Fibroblast of pulmonary artery (primary cell): ENCODE data around the gene MARS1.
"Not testable (repeated sequence)": the region's sequence is repeated elsewhere in the genome, so short reads cannot be mapped to it uniquely, and the experiment has no call there.

ENCODE experiments used
- DNase-seq: peaks from one replicate; pipeline ENCODE4 v3.0.0-alpha.2; 2010; ENCODE audit warnings: low read depth
- H3K4me3 ChIP-seq: replicated peaks from 2 replicates; pipeline ENCODE4 v1.5.1; 2011; ENCODE audit warnings: low read depth, mild to moderate bottlenecking, control low read depth, low read length, moderate library complexity
- TF ChIP-seq, protein P1 (sequence below): IDR thresholded peaks from 2 replicates; pipeline ENCODE4 v1.5.1; 2011; ENCODE audit warnings: mild to moderate bottlenecking, control low read depth, low read length, inconsistent platforms; ENCODE audit errors: missing control alignments

Gene MARS1

DNA sequence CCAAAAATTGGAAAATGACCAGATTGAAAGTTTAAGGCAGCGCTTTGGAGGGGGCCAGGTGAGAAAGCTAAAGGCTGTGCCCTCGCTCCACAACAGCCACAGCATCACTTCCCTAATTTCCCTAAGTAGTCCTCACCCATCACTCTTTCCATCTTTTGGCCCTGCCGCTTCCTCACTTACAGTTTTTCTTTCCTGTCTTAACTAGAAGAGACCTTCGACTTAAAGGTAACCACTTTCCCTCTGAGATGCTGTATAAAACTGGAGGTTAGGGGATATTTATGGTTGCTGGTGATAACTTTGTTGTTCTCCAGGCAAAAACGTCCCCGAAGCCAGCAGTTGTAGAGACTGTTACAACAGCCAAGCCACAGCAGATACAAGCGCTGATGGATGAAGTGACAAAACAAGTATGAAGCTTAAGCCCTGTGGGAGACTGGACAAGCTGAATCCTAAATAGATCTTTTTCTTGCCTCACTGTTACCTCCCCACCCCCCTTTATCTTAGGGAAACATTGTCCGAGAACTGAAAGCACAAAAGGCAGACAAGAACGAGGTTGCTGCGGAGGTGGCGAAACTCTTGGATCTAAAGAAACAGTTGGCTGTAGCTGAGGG, 28.2 kb downstream of the MARS1 start:
- H3K4me3 ChIP-seq: no peak overlapping the region
- no peak for DNase-seq
- TF ChIP-seq, protein P1, sequence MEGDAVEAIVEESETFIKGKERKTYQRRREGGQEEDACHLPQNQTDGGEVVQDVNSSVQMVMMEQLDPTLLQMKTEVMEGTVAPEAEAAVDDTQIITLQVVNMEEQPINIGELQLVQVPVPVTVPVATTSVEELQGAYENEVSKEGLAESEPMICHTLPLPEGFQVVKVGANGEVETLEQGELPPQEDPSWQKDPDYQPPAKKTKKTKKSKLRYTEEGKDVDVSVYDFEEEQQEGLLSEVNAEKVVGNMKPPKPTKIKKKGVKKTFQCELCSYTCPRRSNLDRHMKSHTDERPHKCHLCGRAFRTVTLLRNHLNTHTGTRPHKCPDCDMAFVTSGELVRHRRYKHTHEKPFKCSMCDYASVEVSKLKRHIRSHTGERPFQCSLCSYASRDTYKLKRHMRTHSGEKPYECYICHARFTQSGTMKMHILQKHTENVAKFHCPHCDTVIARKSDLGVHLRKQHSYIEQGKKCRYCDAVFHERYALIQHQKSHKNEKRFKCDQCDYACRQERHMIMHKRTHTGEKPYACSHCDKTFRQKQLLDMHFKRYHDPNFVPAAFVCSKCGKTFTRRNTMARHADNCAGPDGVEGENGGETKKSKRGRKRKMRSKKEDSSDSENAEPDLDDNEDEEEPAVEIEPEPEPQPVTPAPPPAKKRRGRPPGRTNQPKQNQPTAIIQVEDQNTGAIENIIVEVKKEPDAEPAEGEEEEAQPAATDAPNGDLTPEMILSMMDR: no peak

DNA sequence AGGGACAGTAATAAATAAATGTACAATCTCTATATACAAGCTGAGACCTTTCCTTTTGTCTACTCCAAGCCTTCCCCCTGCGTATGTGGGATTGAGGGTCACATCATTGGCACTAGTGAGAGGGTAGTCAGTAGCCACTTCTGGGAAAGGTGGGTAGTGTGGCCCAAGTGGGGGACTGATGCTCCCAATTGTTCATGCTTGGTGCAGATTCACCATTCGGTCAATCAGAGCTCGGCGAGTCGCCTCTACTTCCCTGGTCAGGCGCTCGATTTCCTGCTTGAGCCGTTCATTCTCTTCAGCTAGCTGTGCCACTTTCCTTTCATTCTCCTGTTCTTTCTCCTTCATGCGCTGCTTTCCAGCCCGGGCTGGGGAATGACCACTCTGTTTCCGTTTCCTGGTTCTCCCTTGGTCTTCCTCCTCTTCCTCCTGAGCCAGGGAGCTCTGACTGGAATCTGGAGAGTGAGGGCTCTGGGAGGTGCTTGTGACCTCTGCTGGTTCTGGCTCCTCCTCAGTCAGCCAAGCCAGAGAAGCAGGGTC, 28.8 kb downstream of the MARS1 start:
- DNase-seq: no peak
- TF ChIP-seq, protein P1: no peak
- no peak overlapping the region for H3K4me3 ChIP-seq

DNA sequence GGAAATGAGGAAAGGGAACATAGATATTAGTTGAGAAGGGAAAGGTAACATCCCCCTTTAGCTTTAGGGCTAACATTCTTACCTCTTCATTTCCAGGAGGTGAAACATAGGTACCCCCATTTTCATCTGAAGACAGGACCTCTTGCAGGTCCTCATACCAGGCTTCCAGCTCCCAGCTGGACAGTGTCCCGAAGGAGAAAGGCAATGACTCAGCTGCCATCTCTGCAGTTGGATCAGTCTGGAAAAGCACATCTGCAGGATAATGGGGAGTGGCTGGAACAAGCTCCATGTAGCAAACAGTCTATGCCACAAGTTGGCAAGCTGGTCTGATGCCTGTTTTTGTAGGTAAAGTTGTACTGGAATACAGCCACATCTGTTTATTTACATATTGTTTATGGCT, 29.3 kb downstream of the MARS1 start:
- peak overlapping the region; percentile 87 for H3K4me3 ChIP-seq
- TF ChIP-seq, protein P1: no peak
- DNase-seq: peak; percentile 53

DNA sequence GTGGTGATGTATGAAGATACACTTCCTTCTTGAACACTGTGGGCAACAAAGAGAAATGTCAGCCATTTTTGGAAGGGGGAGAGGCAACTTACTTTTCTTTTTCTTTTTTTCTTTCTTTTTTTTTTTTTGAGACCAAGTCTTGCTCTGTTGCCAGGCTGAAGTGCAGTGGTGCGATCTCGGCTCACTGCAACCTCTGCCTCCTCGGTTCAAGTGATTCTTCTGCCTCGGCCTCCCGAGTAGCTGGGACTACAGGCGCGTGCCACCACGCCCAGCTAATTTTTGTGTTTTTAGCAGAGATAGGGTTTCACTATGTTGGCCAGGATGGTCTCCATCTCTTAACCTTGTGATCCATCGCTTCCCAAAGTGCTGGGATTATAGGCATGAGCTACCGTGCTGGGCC, 29.9 kb downstream of the MARS1 start:
- DNase-seq: not testable (repeated sequence)
- peak overlapping the region; percentile 87 for H3K4me3 ChIP-seq

DNA sequence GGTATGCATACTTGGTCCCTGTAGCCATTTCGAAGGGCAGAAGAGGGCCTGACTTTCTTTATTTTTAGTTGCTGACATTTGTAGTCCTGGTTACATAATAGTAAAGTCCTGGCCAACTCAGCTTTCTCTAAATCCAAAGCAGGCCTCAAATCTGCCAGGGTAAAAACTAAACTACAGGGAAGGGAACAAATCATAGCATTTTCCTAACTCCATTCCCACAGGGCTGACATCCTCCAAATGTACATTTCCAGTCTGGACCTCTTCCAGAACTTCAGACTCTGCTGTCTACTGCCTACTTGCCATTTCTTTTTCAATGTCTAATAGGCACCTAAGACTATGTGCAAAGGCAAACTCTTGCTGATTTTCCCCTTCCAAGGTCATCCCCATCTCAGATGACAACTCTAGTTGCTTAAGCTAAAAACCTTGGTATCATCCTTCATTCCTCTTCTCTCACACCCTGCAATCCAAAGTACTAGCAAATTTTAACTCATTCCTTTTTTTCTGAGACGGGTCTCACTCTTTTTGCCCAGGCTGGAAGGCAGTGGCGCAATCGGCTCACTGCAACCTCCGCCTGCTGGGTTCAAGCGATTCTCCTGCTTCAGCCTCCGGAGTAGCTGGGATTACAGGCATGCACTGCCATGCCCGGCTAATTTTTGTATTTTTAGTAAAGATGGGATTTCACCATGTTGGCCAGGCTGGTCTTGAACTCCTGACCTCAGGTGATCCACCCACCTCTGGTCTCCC, 30.5 kb downstream of the MARS1 start:
- peak overlapping the region; percentile 87 for H3K4me3 ChIP-seq
- TF ChIP-seq, protein P1: no peak
- peak; percentile 27 for DNase-seq

DNA sequence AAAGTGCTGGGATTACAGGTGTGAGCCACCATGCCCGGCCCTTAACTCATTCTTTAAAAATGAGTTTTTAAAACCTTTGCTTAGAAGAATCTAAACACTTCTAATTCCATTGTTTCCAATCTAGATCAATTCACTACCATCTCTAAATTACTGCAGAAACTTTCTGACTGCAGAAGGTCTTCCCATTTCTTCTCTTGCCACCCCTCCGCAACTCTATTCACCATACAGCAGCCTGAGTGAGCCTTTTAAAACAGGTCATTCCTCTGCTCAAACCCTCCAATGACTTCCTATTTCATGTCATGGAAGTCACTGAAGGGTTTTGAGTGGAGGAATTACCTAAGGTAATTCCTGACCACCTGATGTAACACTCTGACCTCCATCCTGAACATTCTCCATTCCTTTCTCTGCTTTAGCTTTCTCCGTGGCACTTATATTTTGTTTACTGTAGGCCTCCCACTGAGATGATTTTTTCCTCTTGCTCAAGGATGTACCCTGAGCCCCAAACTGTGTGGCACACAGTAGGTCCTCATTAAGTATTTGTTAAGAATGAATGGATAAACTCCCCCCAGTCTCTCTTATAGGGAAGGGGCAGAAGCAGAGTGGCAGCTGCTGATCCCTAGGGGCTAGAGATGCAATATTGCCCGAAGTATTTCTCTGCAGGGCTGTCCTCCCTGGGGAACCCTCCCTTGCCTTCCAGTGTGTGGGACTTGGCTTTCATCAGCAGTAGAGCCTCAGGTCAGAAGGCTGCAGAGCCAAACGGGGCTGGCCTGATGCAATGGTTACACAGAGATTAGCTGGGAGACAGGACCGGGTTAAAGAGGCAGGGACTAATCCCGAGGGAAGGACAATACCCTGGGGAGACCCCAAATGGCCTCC, 31.3 kb downstream of the MARS1 start:
- peak; percentile 68 for DNase-seq
- peak overlapping the region; percentile 87 for H3K4me3 ChIP-seq
- TF ChIP-seq, protein P1: no peak

DNA sequence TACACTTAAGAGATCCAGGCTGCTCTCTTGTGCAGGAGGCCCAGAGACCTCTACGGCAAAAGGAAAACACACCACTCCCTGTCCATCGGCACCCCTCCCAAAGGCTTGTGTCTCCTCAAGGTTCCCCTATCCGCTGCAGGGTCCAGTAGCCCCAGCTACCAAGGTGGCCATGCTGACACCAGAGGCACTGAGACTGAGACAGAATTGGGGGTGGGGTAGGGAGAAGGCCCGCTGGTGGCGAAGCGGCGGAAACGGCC, 31.9 kb downstream of the MARS1 start:
- H3K4me3 ChIP-seq: peak overlapping the region; percentile 87
- TF ChIP-seq, protein P1: no peak
- no peak for DNase-seq
